Suprapubic skin (tissue), 4 donors: Measurements from ENCODE around the gene MAPK14. TPM values are rescaled to one million over a fixed set of nuclear protein-coding genes. Genes with fewer than 3 reads are reported as not detected.
A peak's percentile ranks its signal among the peaks of the same experiment; 100 is the strongest.

Experiments used
- DNase-seq, 2 donors: peaks; one replicate each; pipeline ENCODE4 v3.0.0-alpha.2; 2019; ENCODE audit warnings: low spot score in 2 of 2
- H3K27ac ChIP-seq: fragments of 200-600 bp; sonication (generic); one replicate; pipeline ENCODE4 v1.5.1; 2019
- H3K27me3 ChIP-seq: fragments of 200-600 bp; sonication (generic); one replicate; pipeline ENCODE4 v1.5.1; 2019
- H3K36me3 ChIP-seq: fragments of 200-600 bp; sonication (generic); one replicate; pipeline ENCODE4 v1.5.1; 2019
- H3K4me1 ChIP-seq: fragments of 200-600 bp; sonication (generic); one replicate; pipeline ENCODE4 v1.5.1; 2019
- H3K4me3 ChIP-seq: fragments of 200-600 bp; sonication (generic); one replicate; pipeline ENCODE4 v1.5.1; 2019; ENCODE audit warnings: mild to moderate bottlenecking
- H3K9me3 ChIP-seq: fragments of 200-600 bp; sonication (generic); one replicate; pipeline ENCODE4 v1.5.1; 2019
- EP300 ChIP-seq: sonication (generic); formaldehyde crosslinking; IDR thresholded peaks from one replicate; pipeline ENCODE4 v1.6.1; 2017; ENCODE audit warnings: antibody characterized with exemption
- POLR2A ChIP-seq, 2 donors: fragments of 450-650 bp; IDR thresholded peaks; one replicate each; pipeline ENCODE4 v1.6.1; 2017; ENCODE audit warnings: antibody characterized with exemption in 2 of 2, mild to moderate bottlenecking in 2 of 2, moderate library complexity in 2 of 2
- POLR2AphosphoS5 ChIP-seq, 3 donors: sonication (generic); formaldehyde crosslinking; IDR thresholded peaks; one replicate each; pipeline ENCODE4 v1.6.1; 2017; ENCODE audit warnings: antibody characterized with exemption in 3 of 3
- WGBS: methylation state at CpG from one replicate; pipeline ENCODE4 v1.1.5; 2018; 5-methylcytosine and 5-hydroxymethylcytosine counted together
- total RNA-seq, 4 donors: library from RNA; depleted of rRNA; stranded (reverse); fragments of >200 nt; gene quantifications; one replicate each; pipeline ENCODE4 v1.1.0, GENCODE V29; 2016
- TF ChIP-seq, protein P1 (sequence below), 2 donors: fragments of 200-600 bp in 1 of 2; fragments of 450-650 bp in 1 of 2; sonication (generic) in 1 of 2; IDR thresholded peaks; one replicate each; pipeline ENCODE4 v1.5.1; 2016 to 2019; ENCODE audit warnings: antibody characterized with exemption in 2 of 2, mild to moderate bottlenecking in 1 of 2, moderate library complexity in 1 of 2

MAPK14 gene
- total RNA-seq, 4 donors from 2014 or later: 51.7 to 105 (median 57.8) TPM

DNA sequence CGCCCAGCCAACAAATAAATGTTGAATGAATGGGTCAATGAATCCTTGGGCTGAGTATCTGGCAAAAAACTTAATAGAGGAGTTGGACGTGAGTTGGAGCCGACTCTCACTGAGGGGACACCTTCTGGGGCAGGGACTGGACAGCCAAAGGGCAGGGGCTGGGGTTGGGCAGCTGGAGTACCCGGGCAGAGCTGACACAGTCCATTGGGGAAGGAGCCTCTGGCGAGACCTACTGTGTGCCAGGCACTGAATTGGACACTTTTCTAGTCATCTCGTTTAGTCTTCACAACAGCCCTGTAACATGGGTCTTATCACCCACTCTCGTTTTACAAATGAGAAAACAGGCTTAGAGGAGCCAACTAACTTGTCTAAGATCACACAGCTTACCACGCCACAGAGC, 98.0 kb downstream of the MAPK14 start:
- no peak for TF ChIP-seq POLR2AphosphoS5 (IDR thresholded peaks at IDR 0.05)
- no peak for TF ChIP-seq POLR2A (IDR thresholded peaks at IDR 0.05)
- TF ChIP-seq, protein P1, sequence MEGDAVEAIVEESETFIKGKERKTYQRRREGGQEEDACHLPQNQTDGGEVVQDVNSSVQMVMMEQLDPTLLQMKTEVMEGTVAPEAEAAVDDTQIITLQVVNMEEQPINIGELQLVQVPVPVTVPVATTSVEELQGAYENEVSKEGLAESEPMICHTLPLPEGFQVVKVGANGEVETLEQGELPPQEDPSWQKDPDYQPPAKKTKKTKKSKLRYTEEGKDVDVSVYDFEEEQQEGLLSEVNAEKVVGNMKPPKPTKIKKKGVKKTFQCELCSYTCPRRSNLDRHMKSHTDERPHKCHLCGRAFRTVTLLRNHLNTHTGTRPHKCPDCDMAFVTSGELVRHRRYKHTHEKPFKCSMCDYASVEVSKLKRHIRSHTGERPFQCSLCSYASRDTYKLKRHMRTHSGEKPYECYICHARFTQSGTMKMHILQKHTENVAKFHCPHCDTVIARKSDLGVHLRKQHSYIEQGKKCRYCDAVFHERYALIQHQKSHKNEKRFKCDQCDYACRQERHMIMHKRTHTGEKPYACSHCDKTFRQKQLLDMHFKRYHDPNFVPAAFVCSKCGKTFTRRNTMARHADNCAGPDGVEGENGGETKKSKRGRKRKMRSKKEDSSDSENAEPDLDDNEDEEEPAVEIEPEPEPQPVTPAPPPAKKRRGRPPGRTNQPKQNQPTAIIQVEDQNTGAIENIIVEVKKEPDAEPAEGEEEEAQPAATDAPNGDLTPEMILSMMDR (IDR thresholded peaks at IDR 0.05): no peak
- TF ChIP-seq EP300: no peak
- WGBS: 87% methylated on average over 8 of the region's 8 CpGs
- Histone ChIP-seq H3K4me1 (peaks cover 41% of the 10 kb centered on the region), H3K4me3 (no peak overlapping the region), H3K36me3 (no peaks in the 10 kb centered on the region), H3K27ac (no peak overlapping the region), H3K27me3 (no peaks in the 10 kb centered on the region), H3K9me3 (no peaks in the 10 kb centered on the region)
- peak in 1 of 2 donors; percentile 46 for DNase-seq

DNA sequence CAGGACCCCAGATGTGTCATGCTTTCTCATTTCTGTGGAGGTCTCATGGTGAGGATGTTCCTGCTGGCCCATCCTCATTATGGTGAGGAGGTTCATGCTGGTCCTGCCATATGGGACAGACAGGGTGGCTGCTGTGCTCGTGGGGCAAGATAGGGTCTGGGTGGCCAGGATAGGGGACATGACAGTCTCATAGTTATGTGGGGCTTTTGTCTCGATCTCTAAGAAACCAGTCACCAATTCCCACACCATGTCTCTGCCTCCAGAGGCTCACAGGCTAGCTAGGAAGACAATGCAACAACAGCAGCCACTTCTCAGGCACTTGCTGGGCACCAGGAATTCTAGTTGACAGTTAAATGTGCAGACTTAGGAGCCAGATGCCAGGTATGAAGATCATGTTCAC, 98.5 kb downstream of the MAPK14 start:
- no peaks in the 10 kb centered on the region for H3K9me3 ChIP-seq
- peaks cover 41% of the 10 kb centered on the region for H3K4me1 ChIP-seq
- DNase-seq: peak; percentile 9 to 44
- H3K27me3 ChIP-seq: no peaks in the 10 kb centered on the region
- no peaks in the 10 kb centered on the region for H3K36me3 ChIP-seq
- H3K27ac ChIP-seq: no peak overlapping the region
- TF ChIP-seq POLR2A (IDR thresholded peaks at IDR 0.05): no peak
- TF ChIP-seq, protein P1 (IDR thresholded peaks at IDR 0.05): no peak
- no peak for TF ChIP-seq EP300
- TF ChIP-seq POLR2AphosphoS5 (IDR thresholded peaks at IDR 0.05): no peak
- H3K4me3 ChIP-seq: no peak overlapping the region
- 100% methylated on average over 2 of the region's 2 CpGs for WGBS

DNA sequence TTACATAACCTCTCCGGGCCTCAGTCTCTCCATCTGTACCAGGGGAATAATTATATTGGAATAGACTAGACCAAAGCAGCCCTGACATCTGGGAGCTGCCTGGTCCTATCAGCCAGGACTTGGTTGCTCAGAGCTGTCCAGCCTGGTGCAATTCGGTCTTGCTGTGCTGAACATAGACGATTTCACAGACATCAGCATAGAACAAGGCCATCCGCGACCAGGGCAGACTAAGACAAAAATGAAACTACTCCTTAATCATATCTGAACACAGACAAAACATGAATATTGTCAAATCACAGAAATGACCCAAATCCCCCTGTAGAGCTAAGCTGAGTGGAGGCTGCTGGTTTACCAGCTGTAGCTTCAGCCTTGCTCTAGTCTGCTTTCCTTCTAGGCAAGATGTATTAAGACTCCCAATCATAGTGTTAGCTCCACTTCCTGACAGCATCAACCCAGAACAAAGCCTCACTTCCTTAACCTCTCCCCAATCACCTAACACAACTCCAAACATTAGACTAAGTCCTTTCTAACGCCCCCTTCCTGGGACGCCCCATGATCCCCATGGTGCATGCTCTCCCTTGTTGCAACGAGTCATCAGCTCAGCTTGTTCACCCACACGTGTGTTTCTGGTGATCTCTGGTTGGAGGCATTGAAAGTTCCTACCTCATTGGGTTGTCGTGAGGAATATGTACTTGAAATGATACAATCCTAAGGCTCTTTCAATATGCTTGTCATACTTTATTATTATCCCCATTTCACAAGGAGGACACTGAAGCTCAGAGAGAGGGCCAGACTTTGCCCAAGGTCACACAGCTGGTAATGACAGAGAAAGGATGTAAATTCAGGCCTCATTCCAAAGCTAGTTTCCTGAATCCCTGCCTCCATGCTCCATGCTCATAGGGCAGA, 99.2 kb downstream of the MAPK14 start:
- TF ChIP-seq, protein P1 (IDR thresholded peaks at IDR 0.05): no peak
- no peak for TF ChIP-seq POLR2A (IDR thresholded peaks at IDR 0.05)
- no peak for TF ChIP-seq POLR2AphosphoS5 (IDR thresholded peaks at IDR 0.05)
- no peak for TF ChIP-seq EP300
- Histone ChIP-seq H3K4me1 (peaks cover 41% of the 10 kb centered on the region), H3K36me3 (no peaks in the 10 kb centered on the region), H3K27me3 (no peaks in the 10 kb centered on the region), H3K9me3 (no peaks in the 10 kb centered on the region), H3K4me3 (no peak overlapping the region), H3K27ac (no peak overlapping the region)
- WGBS: 69% methylated on average over 10 of the region's 10 CpGs
- peak in 1 of 2 donors; percentile 34 for DNase-seq

DNA sequence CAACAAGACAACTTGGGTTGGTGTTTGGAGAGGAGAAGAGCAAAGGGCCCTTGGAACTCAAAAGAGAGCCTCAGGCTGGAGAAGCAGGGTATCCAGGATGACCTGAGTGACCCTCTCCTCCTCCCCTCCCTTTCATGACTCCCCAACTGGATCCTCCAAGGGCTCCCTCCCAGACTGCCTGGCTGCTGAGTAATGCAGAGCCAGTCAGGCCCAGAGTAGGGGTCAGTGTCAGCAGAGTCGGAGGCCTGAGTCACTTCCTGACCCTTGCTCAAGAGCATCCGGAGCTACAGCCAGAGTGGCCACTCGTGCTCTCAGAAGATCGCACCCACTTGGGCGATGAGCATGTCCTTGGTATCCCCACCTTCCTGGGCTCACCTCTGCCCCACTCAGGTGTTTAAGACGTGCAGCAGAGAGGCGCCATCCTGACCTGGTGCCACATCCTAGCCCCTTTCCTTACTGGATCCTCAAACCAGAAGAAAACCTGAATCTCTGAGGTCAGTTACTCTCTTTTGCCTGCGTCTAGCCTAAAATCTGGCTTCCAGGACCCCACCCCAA, 99.9 kb downstream of the MAPK14 start:
- no peak overlapping the region for H3K27ac ChIP-seq
- no peak for TF ChIP-seq EP300
- TF ChIP-seq POLR2A (IDR thresholded peaks at IDR 0.05): no peak
- TF ChIP-seq, protein P1 (IDR thresholded peaks at IDR 0.05): no peak
- no peak for TF ChIP-seq POLR2AphosphoS5 (IDR thresholded peaks at IDR 0.05)
- H3K36me3 ChIP-seq: no peaks in the 10 kb centered on the region
- 96% methylated on average over 4 of the region's 8 CpGs for WGBS
- no peak overlapping the region for H3K4me3 ChIP-seq
- H3K27me3 ChIP-seq: no peaks in the 10 kb centered on the region
- DNase-seq: peak in 1 of 2 donors; percentile 64
- no peaks in the 10 kb centered on the region for H3K9me3 ChIP-seq
- H3K4me1 ChIP-seq: peaks cover 45% of the 10 kb centered on the region

DNA sequence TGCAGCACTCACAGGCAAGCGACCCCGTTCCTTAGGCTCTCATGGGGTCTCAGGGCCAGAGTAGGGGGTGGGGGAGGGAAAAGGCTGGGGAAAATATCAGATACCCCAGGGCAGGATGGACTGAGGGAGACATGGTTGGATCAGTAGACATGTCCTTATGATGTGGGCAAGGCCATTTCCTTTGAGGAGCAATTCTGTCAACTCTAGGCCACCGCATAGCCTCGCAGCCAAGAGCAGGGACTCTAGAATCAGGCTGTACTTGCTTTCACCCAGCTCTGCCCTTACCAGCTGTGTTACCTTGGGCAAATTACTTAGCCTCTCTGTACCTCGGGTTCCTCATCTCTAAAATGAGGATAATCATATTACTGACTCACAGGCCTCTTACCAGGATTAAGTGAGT, 100.5 kb downstream of the MAPK14 start:
- Histone ChIP-seq H3K36me3 (no peaks in the 10 kb centered on the region), H3K9me3 (no peaks in the 10 kb centered on the region), H3K4me3 (no peak overlapping the region), H3K27ac (no peak overlapping the region), H3K4me1 (peaks cover 48% of the 10 kb centered on the region), H3K27me3 (no peaks in the 10 kb centered on the region)
- 91% methylated on average over 3 of the region's 5 CpGs for WGBS
- DNase-seq: peak in 1 of 2 donors; percentile 39
- TF ChIP-seq POLR2A (IDR thresholded peaks at IDR 0.05) (no peak), EP300 (no peak), POLR2AphosphoS5 (IDR thresholded peaks at IDR 0.05) (no peak)
- TF ChIP-seq, protein P1 (IDR thresholded peaks at IDR 0.05): no peak
